IMR-90 (cell line): ENCODE results near the gene DLX3. TPM values are rescaled to one million over a fixed set of nuclear protein-coding genes. Genes with fewer than 3 reads are reported as not detected.

ENCODE experiments used
- ATAC-seq: fragments of 200-7000 bp; cut with Tn5 transposase; 2 replicates; pipeline ENCODE4 v1.9.1; 2020; ENCODE audit warnings: low read depth, mild to moderate bottlenecking, moderate library complexity
- BruUV-seq: library from RNA; stranded (reverse); fragments of 400-500 nt; replicated peaks from 2 replicates; lab custom pipeline; 2021; lab: Mats Ljungman, UMichigan
- CTCF ChIA-PET: fragments of 300-600 bp; formaldehyde crosslinking; extraction: SDS; loops from one replicate; lab custom pipeline; 2021; ENCODE audit warnings: antibody characterized with exemption; lab: Yijun Ruan, JAX
- POLR2A ChIA-PET: fragments of 300-600 bp; sonication (Branson Sonifier 250); formaldehyde crosslinking; loops from one replicate; lab custom pipeline; 2022; ENCODE audit warnings: antibody characterized with exemption; ENCODE audit not compliant: unreplicated experiment; lab: Charles Lee
- DNase-seq: peaks from one replicate; pipeline ENCODE4 v3.0.0; 2013
- H2AFZ ChIP-seq: replicated peaks from 2 replicates; pipeline ENCODE3; 2013; ENCODE audit warnings: low read length, mild to moderate bottlenecking; ENCODE audit not compliant: poor library complexity
- H2AK5ac ChIP-seq: 2 replicates; pipeline ENCODE4 v1.6.1; 2013; ENCODE audit warnings: low read depth, low read length, inconsistent platforms
- H2AK9ac ChIP-seq: replicated peaks from 2 replicates; pipeline ENCODE3; 2013; ENCODE audit warnings: mild to moderate bottlenecking, low read depth, low read length, moderate library complexity; ENCODE audit not compliant: poor library complexity
- H2BK120ac ChIP-seq: 2 replicates; pipeline ENCODE4 v1.6.1; 2013; ENCODE audit warnings: low read depth, low read length, inconsistent platforms
- H2BK15ac ChIP-seq: 3 replicates; pipeline ENCODE4 v1.6.1; 2013; ENCODE audit warnings: low read depth, low read length, inconsistent platforms
- H2BK20ac ChIP-seq: 2 replicates; pipeline ENCODE4 v1.6.1; 2013; ENCODE audit warnings: low read depth, mild to moderate bottlenecking, inconsistent platforms, low read length, moderate library complexity
- H2BK5ac ChIP-seq: 2 replicates; pipeline ENCODE4 v1.6.1; 2013; ENCODE audit warnings: mild to moderate bottlenecking, low read depth, low read length, inconsistent platforms; ENCODE audit not compliant: poor library complexity, severe bottlenecking
- H3K14ac ChIP-seq: replicated peaks from 2 replicates; pipeline ENCODE4 v1.6.1; 2013; ENCODE audit warnings: low read depth, low read length, inconsistent platforms
- H3K18ac ChIP-seq: 2 replicates; pipeline ENCODE4 v1.6.1; 2013; ENCODE audit warnings: low read depth, low read length, control low read depth
- H3K23ac ChIP-seq: 2 replicates; pipeline ENCODE4 v1.6.1; 2013; ENCODE audit warnings: low read depth, low read length, inconsistent platforms
- H3K27ac ChIP-seq: 2 replicates; pipeline ENCODE4 v1.5.1; 2013; ENCODE audit warnings: mild to moderate bottlenecking, control low read depth, low read length; ENCODE audit not compliant: insufficient read depth
- H3K27me3 ChIP-seq: 2 replicates; pipeline ENCODE4 v1.6.1; 2013; ENCODE audit warnings: low read length; ENCODE audit not compliant: control insufficient read depth, insufficient read depth
- H3K36me3 ChIP-seq: 2 replicates; pipeline ENCODE4 v1.6.1; 2013; ENCODE audit warnings: low read length, mixed read lengths; ENCODE audit not compliant: control insufficient read depth, insufficient read depth
- H3K4ac ChIP-seq: 2 replicates; pipeline ENCODE4 v1.6.1; 2013; ENCODE audit warnings: low read depth, low read length, inconsistent platforms
- H3K4me1 ChIP-seq: 2 replicates; pipeline ENCODE4 v1.6.1; 2013; ENCODE audit warnings: low read length, mixed read lengths; ENCODE audit not compliant: control insufficient read depth, insufficient read depth
- H3K4me2 ChIP-seq: 2 replicates; pipeline ENCODE4 v1.6.1; 2013; ENCODE audit warnings: low read depth, mild to moderate bottlenecking, control low read depth, low read length, moderate library complexity
- H3K4me3 ChIP-seq: 2 replicates; pipeline ENCODE4 v1.5.1; 2013; ENCODE audit warnings: low read depth, mild to moderate bottlenecking, control low read depth, low read length, moderate library complexity; ENCODE audit not compliant: insufficient read depth
- H3K56ac ChIP-seq: 2 replicates; pipeline ENCODE4 v1.6.1; 2013; ENCODE audit warnings: low read length, inconsistent platforms; ENCODE audit not compliant: insufficient read depth; ENCODE audit errors: extremely low read depth
- H3K79me1 ChIP-seq, 2 experiments: 2 replicates each; pipeline ENCODE4 v1.6.1; 2013; ENCODE audit warnings: low read length in 2 of 2, inconsistent platforms in 1 of 2, low read depth in 1 of 2
- H3K9ac ChIP-seq: 2 replicates; pipeline ENCODE4 v1.6.1; 2013; ENCODE audit warnings: low read depth, low read length, control low read depth
- H3K9me1 ChIP-seq: 2 replicates; pipeline ENCODE4 v1.6.1; 2013; ENCODE audit warnings: low read length, inconsistent platforms; ENCODE audit not compliant: insufficient read depth
- H3K9me3 ChIP-seq: 2 replicates; pipeline ENCODE4 v1.6.1; 2013; ENCODE audit warnings: low read length; ENCODE audit not compliant: control insufficient read depth, insufficient read depth
- H4K20me1 ChIP-seq: 2 replicates; pipeline ENCODE4 v1.6.1; 2013; ENCODE audit warnings: low read length, inconsistent platforms; ENCODE audit not compliant: insufficient read depth
- H4K5ac ChIP-seq: 2 replicates; pipeline ENCODE4 v1.6.1; 2013; ENCODE audit warnings: mild to moderate bottlenecking, low read depth, low read length, control low read depth
- H4K8ac ChIP-seq, 2 experiments: 2 replicates each; pipeline ENCODE4 v1.6.1; 2013; ENCODE audit warnings: low read depth in 2 of 2, low read length in 2 of 2, control low read depth in 1 of 2, inconsistent platforms in 1 of 2
- H4K91ac ChIP-seq: 2 replicates; pipeline ENCODE4 v1.6.1; 2013; ENCODE audit warnings: low read depth, low read length, inconsistent platforms; ENCODE audit not compliant: insufficient read depth
- BHLHE40 ChIP-seq: fragments of 150-350 bp; IDR thresholded peaks from 2 replicates; pipeline ENCODE4 v1.6.1; 2016; ENCODE audit warnings: mild to moderate bottlenecking, low read depth, low read length
- CEBPB ChIP-seq: IDR thresholded peaks from 2 replicates; pipeline ENCODE4 v1.6.1; 2012; ENCODE audit warnings: low read depth, low read length, improper control_type of control experiment
- FOS ChIP-seq: fragments of 150-350 bp; IDR thresholded peaks from 2 replicates; pipeline ENCODE4 v1.6.1; 2016; ENCODE audit warnings: low read depth, low read length
- MAZ ChIP-seq: IDR thresholded peaks from 2 replicates; pipeline ENCODE4 v1.6.1; 2012; ENCODE audit warnings: low read depth, mild to moderate bottlenecking, low read length, improper control_type of control experiment, moderate library complexity, borderline replicate concordance
- MXI1 ChIP-seq: IDR thresholded peaks from 2 replicates; pipeline ENCODE4 v1.6.1; 2012; ENCODE audit warnings: low read depth, mild to moderate bottlenecking, low read length, moderate library complexity, borderline replicate concordance
- NFE2L2 ChIP-seq: fragments of 150-350 bp; IDR thresholded peaks from 2 replicates; pipeline ENCODE4 v1.6.1; 2016; ENCODE audit warnings: low read depth, mild to moderate bottlenecking, low read length
- POLR2A ChIP-seq: IDR thresholded peaks from 2 replicates; pipeline ENCODE4 v1.6.1; 2012; ENCODE audit warnings: mild to moderate bottlenecking, low read depth, low read length
- RCOR1 ChIP-seq: IDR thresholded peaks from 2 replicates; pipeline ENCODE4 v1.6.1; 2012; ENCODE audit warnings: mild to moderate bottlenecking, low read length, improper control_type of control experiment; ENCODE audit not compliant: insufficient replicate concordance
- RFX5 ChIP-seq: IDR thresholded peaks from 2 replicates; pipeline ENCODE4 v1.8.0; 2012; ENCODE audit warnings: low read depth, mild to moderate bottlenecking, low read length, moderate library complexity
- whole genome bisulfite sequencing, 2 experiments: methylation state at CpG; one replicate each; pipeline versions ENCODE4 v1.1.5 to v1.1.7; 2013; ENCODE audit warnings: missing lambda C conversion rate in 2 of 2; ENCODE audit not compliant: insufficient read length in 1 of 2; ENCODE audit errors: extremely low coverage in 2 of 2; 5-methylcytosine and 5-hydroxymethylcytosine counted together
- dilution Hi-C: fragments of 300-500 bp; cut with HindIII; formaldehyde crosslinking; loops from one replicate; pipeline ENCODE4 v1.14.3; 2018; ENCODE audit warnings: low sequenced_read_pairs; ENCODE audit not compliant: unreplicated experiment
- in situ Hi-C: fragments of 300-500 bp; cut with MboI; formaldehyde crosslinking; loops from 3 replicates; pipeline ENCODE4 v1.14.3; 2019; ENCODE audit warnings: low sequenced_read_pairs, inconsistent platforms, mixed read lengths
- intact Hi-C: fragments of 100-400 bp; cut with micrococcal nuclease; formaldehyde crosslinking; loops from 2 replicates; pipeline ENCODE4 v1.10.0; 2022
- polyA plus RNA-seq, 3 experiments: library from polyadenylated mRNA; depleted of rRNA; stranded (reverse); fragments of >200 nt; gene quantifications; 2 replicates each; pipeline ENCODE4 v1.2.3, GENCODE V29; 2012; ENCODE audit warnings: low replicate concordance in 1 of 3
- total RNA-seq: library from RNA; depleted of rRNA; stranded (reverse); fragments of >200 nt; gene quantifications from 2 replicates; pipeline ENCODE4 v1.2.3, GENCODE V29; 2012
- TF ChIP-seq, protein P1 (sequence below): fragments of 150-350 bp; IDR thresholded peaks from 2 replicates; pipeline ENCODE4 v1.6.1; 2017; ENCODE audit warnings: mild to moderate bottlenecking, antibody characterized with exemption, low read length, low read depth
- TF ChIP-seq, protein P2 (sequence below): fragments of 150-350 bp; IDR thresholded peaks from 2 replicates; pipeline ENCODE4 v1.6.1; 2016; ENCODE audit warnings: low read depth, mild to moderate bottlenecking, low read length, moderate library complexity, borderline replicate concordance

The DLX3 gene
- total and polyA plus RNA-seq, 2 of the 4 experiments (the other 2 are of a cell fraction): not detected

DNA sequence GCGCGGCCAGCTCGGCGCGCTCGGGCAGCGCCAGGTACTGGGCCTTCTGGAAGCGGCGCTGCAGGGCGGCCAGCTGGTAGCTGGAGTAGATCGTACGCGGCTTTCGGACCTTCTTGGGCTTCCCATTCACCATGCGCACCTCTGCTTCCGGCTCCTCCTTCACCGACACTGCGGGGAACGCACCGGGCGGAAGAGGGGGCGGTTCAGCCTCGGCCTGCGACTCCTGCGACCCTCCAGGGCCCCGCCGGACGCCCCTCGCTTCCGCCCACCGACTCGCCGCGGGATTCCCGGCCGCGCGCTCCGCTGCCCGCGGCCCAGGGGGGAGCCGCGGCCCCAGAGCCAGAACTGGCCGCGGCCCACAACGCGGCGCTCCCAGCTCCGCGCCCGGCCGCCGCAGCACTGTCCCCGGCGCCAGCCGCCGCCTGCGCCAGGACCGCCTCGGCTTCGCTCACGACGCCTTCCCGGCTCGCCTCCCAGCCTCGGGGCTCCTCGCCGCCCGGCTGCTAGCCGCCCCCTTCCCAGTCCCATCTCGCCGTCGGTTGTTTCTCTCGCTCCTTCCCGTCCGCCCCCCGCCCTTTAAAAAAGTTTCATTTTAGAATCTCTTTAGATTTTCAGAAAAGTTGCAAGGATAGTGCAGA is 1.5 kb downstream of the DLX3 start:
- peak overlapping the region; percentile 58; the same call in 1 of the 2 replicates for H3K4me2 ChIP-seq
- intact Hi-C loops: no loop called here
- WGBS, 2 experiments: 5% methylated on average over 13 of the region's 77 CpGs; no CpG with 5 or more reads in 1 of the 2 experiments
- BruUV-seq: no TSS peak
- H2BK5ac ChIP-seq: no peak overlapping the region
- ATAC-seq: peak; percentile 21
- peaks cover 7% of the 10 kb centered on the region; the same call in 1 of the 2 replicates for H4K20me1 ChIP-seq
- no peak overlapping the region for H2BK120ac ChIP-seq
- H3K9me1 ChIP-seq: no peaks in the 10 kb centered on the region
- H3K36me3 ChIP-seq: no peaks in the 10 kb centered on the region
- no peak overlapping the region for H2AK5ac ChIP-seq
- H4K5ac ChIP-seq: no peak overlapping the region
- CTCF ChIA-PET: interaction anchor here (0.6 kb wide), 1 partner anchor 209 kb away, joined by 5 read pairs; no protein-coding TSS in a partner anchor
- no peak overlapping the region for H4K8ac ChIP-seq
- H3K9ac ChIP-seq: no peak overlapping the region
- peaks cover 3% of the 10 kb centered on the region; the same call in 1 of the 2 replicates for H3K4me1 ChIP-seq
- peak overlapping the region; percentile 1; the same call in 1 of the 2 replicates for H3K4me3 ChIP-seq
- peaks cover 2% of the 10 kb centered on the region; the same call in 1 of the 2 replicates for H3K9me3 ChIP-seq
- no peak overlapping the region for H4K91ac ChIP-seq
- no peak overlapping the region for H3K23ac ChIP-seq
- H3K18ac ChIP-seq: no peak overlapping the region
- no peak overlapping the region for H3K14ac ChIP-seq
- no peak overlapping the region for H3K56ac ChIP-seq
- H3K27ac ChIP-seq: no peak overlapping the region
- POLR2A ChIA-PET: no interaction called here
- peak overlapping the region; percentile 67 for H2AFZ ChIP-seq
- no peak overlapping the region for H2BK20ac ChIP-seq
- no peak overlapping the region for H3K4ac ChIP-seq
- in situ Hi-C loops: loop anchor here (10.0 kb wide), 1 partner anchor 289 kb away; the partner anchor contains the start of gene SLC35B1
- TF ChIP-seq RCOR1: no peak
- no peak for TF ChIP-seq MXI1
- no peak for TF ChIP-seq BHLHE40
- TF ChIP-seq MAZ: no peak
- TF ChIP-seq, protein P1, sequence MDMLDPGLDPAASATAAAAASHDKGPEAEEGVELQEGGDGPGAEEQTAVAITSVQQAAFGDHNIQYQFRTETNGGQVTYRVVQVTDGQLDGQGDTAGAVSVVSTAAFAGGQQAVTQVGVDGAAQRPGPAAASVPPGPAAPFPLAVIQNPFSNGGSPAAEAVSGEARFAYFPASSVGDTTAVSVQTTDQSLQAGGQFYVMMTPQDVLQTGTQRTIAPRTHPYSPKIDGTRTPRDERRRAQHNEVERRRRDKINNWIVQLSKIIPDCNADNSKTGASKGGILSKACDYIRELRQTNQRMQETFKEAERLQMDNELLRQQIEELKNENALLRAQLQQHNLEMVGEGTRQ: no peak
- no peak for TF ChIP-seq RFX5
- TF ChIP-seq CEBPB: no peak
- no peak for TF ChIP-seq NFE2L2
- TF ChIP-seq FOS: no peak
- TF ChIP-seq, protein P2, sequence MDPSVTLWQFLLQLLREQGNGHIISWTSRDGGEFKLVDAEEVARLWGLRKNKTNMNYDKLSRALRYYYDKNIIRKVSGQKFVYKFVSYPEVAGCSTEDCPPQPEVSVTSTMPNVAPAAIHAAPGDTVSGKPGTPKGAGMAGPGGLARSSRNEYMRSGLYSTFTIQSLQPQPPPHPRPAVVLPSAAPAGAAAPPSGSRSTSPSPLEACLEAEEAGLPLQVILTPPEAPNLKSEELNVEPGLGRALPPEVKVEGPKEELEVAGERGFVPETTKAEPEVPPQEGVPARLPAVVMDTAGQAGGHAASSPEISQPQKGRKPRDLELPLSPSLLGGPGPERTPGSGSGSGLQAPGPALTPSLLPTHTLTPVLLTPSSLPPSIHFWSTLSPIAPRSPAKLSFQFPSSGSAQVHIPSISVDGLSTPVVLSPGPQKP: no peak
- TF ChIP-seq POLR2A: no peak
- no peak overlapping the region for H2BK15ac ChIP-seq
- H3K27me3 ChIP-seq: peaks cover 83% of the 10 kb centered on the region
- no peaks in the 10 kb centered on the region for H3K79me1 ChIP-seq
- no peak for DNase-seq
- dilution Hi-C loops: no loop called here
- no peak overlapping the region for H2AK9ac ChIP-seq
